ENCODE results near the gene ALPK1.
"Not testable (repeated sequence)": the region's sequence is repeated elsewhere in the genome, so short reads cannot be mapped to it uniquely, and the experiment has no call there.

The ALPK1 gene

DNA sequence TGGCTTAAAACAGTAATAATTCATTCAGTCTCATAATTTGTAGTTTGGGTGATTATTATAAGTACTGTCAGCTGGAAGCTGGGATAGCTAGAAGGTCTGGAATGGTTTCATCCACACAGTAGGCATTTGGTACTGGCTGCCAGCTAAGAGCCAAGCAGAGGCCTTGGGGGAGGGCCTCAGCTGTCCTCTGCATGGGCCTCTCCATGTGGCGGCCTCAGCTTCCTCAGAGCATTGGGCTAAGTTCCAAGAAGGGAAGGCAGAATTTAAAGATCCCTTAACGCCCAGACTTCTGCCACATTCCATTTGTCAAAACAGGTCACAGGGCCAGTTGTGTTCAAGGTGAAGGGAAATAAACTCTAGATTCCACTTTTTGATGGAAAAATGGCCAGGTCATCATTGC lies 125.5 kb downstream of the ALPK1 start:
- DNase-seq (ENCODE audit: low read depth) = no peak
- no peak overlapping the region for H3K4me3 ChIP-seq (ENCODE audit: low read depth, low read length)

DNA sequence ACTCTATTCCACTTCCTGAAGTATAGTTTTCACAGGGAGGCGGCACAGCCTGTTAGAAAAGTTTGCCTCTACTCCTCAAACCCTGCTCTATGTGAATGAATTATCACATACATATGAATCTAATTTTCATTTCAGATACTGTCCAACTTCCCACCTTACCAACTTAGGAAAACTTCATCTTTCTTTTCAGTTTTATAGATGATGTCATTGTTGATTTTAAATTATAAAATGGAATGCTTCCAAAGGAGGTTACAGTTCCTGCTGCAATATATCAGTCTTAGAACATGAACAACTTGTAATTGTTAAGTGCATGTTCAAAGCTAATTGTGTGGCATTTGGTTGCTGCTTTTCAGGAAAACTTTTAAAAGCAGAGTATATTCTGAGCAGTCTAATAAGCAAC lies 126.4 kb downstream of the ALPK1 start:
- no peak for DNase-seq (ENCODE audit: low read depth)
- H3K4me3 ChIP-seq (ENCODE audit: low read depth, low read length) = no peak overlapping the region

DNA sequence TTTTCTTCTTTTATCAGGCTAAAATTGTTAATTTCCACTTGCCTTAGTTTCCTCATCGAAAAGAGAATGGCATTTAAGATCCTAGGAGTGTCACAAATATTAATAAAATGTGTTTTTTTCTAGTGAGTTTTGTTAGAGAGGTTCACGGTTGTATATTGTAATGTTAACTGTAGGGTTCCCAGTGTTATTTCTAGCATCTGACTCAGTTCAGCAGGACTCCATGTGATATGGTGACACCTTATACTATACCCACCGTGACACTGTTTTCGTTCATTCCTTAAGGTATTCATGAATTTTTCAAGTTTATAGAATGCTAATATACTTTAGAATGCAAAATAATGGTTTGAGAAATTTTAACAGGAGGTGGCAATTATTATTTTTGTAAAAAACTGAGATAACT lies 128.7 kb downstream of the ALPK1 start:
- DNase-seq (ENCODE audit: low read depth) = no peak
- no peak overlapping the region for H3K4me3 ChIP-seq (ENCODE audit: low read depth, low read length)

DNA sequence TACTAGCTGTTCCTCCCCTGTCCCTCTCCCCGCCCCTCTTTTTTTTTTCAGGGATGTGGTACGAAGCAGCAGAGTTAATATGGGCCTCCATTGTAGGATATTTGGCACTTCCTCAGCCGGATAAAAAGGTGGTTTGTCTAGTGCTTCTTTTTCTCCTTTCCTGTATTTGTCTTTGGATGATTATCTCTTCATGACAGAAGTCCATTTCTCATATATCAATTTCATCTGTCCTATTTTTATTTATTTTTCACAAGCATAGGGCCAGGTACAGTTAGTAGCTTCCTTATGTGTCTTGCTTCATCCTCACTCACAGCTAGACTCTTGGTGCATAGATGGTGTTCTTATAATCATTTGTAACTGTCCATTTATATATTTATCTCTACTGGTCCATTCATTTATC lies 129.2 kb downstream of the ALPK1 start:
- no peak for DNase-seq (ENCODE audit: low read depth)
- no peak overlapping the region for H3K4me3 ChIP-seq (ENCODE audit: low read depth, low read length)

DNA sequence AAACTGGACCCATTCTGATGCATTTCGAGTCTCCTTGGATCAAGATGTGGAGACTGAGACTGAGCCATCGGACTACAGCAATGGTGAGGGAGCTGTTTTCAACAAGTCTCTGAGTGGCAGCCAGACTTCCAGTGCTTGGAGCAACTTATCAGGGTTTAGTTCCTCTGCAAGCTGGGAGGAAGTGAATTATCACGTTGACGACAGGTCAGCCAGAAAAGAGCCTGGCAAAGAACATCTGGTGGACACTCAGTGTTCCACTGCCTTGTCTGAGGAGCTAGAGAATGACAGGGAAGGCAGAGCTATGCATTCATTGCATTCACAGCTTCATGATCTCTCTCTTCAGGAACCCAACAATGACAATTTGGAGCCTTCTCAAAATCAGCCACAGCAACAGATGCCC lies 134.0 kb downstream of the ALPK1 start:
- DNase-seq (ENCODE audit: low read depth) = no peak
- H3K4me3 ChIP-seq (ENCODE audit: low read depth, low read length) = no peak overlapping the region

DNA sequence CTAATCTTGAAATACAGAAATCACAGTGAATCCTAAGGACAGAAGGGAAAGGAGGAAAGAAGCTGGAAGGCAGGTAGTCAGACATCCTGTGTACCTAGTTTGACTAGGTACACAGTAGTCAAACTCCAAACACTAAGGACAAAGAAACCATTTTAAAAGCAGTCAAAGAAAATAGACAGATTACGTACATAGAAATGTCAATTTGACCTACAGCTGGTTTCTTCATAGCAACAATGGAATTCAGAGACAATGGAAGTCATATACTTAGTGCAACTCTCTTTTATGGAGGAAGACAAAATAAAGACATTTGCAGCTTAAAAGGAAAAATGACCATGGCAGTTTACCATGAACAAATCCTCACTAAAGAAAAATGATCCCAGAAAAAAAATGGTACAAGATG lies 139.8 kb downstream of the ALPK1 start:
- DNase-seq (ENCODE audit: low read depth) = no peak
- no peak overlapping the region for H3K4me3 ChIP-seq (ENCODE audit: low read depth, low read length)

DNA sequence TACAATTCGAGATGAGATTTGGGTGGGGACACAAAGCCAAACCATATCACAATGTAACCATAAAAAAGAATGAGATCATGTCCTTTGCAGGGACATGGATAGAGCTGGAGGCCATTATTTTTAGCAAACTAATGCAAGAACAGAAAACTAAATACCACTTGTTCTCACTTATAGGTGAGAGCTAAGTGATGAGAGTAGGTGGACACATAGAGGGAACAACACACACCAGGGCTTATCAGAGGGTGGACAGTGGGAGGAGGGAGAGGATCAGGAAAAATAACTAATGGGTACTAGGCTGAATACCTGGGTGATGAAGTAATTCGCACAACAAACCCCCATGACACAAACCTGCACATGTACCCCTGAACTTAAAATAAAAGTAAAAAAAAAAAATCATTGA lies 145.1 kb downstream of the ALPK1 start:
- H3K4me3 ChIP-seq (ENCODE audit: low read depth, low read length); DNase-seq (ENCODE audit: low read depth): not testable (repeated sequence)

DNA sequence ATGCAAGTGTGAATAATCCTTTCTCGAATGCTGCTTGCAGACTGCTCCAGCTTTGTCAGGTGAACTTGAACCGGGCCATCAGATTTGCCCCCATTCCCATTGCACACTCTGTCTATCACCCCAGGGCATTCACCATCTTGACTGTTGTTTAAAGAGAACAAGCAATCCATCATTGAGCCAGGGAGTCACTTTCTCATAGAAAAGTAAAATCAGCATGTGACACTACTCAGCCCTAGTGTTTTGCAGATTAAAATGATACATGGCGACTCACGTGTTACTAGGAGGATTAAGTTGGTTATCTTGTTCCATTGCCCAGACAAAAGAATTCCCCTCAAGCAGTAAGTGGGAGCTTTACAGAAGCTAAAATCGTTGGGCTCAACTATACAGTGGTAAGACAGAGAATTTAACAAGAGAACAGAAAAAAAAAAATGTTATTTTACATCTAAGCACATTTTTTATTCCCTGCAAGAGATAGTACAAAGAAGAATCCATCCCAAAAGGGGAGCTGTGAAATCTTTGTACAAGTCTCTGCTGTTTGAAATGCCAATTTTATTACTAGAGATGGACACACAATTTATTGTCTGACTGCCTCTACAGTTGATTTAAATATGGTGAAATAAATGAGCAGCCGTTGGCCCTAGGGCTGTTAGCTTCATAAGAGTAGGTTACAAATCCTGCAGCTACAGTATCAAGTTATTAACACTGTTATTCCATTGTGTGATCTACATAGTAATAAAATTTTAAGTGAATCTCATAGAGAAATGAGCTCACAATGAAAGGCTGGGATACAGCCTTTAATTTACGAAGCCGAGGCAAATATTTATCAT lies 151.3 kb downstream of the ALPK1 start:
- DNase-seq (ENCODE audit: low read depth) = no peak
- H3K4me3 ChIP-seq (ENCODE audit: low read depth, low read length) = no peak overlapping the region

DNA sequence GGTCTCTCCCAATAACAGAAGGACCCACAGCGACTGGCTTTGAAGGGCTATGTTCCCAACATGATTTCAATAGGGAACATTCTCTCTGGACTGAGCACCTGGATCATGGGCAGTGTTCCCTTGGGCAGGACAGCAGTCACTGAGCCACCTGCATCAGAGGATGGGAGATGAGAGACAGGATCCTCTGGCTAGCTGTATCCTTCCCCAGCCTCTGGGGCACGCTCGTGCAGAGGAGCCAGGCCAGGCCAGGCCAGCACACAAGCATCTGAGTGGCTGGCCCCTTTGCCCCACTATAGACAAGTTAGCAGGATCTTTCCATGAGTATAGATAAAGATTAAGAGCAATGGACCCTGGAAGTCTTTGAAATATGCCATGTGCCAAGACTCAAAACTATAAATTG lies 152.5 kb downstream of the ALPK1 start:
- no peak for DNase-seq (ENCODE audit: low read depth)
- H3K4me3 ChIP-seq (ENCODE audit: low read depth, low read length) = no peak overlapping the region

DNA sequence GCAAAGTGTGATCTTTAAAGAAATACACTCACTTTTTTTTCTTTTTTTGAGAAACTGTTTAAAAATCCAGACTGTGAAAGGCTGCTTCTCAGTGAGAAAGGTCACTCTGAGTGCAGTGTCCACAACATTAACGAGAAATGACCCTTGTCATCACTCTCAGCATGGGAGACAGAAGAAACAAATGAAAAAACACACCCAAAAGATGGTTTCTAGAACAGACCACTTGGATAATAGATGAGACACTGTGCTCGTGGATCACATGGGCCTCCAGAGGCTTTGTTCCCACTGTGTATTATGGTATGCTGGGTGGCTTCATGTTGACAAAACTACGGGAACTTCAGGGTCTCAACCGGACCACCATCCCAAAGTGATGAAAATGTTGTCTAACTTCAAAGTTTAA lies 153.9 kb downstream of the ALPK1 start:
- DNase-seq (ENCODE audit: low read depth) = no peak
- H3K4me3 ChIP-seq (ENCODE audit: low read depth, low read length) = no peak overlapping the region

DNA sequence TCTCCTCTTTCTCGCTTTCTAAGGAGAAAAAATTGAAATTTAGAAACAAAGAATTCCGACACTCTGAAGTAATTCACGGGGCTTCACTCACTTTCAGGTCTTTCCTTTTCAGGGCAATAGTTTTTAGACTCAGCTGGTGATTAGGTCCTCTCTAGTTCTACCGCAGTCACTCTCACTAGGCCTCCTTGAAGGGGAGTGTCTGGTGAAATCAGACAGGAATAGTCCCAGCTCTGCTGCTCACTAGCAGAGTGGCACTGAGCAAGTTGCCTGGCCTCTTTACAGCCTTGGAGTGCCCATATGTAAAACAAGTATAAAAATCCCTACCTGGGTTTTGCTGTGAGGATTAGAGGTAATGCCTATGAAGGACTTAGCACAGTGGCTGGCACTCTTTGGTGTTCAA lies 154.7 kb downstream of the ALPK1 start:
- no peak overlapping the region for H3K4me3 ChIP-seq (ENCODE audit: low read depth, low read length)
- no peak for DNase-seq (ENCODE audit: low read depth)

DNA sequence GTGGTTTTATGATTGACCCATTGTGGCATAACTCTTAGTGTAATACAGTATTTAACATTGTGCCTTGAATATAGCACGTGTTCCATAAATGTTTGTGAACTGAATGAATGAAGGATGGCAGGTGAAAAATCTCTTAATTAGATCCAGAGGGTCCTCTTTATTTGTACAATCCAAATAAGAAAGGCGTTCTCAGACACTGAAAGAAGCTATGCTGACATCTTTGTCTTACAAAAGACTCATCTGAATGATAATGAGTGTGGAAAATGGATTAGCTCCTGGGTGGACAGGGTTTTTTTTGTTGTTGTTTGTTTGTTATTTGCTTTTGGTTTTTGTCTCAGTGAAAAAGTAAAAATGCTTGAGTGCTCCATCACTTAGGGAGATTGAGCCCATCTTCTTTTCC lies 156.2 kb downstream of the ALPK1 start:
- no peak overlapping the region for H3K4me3 ChIP-seq (ENCODE audit: low read depth, low read length)
- DNase-seq (ENCODE audit: low read depth) = no peak

DNA sequence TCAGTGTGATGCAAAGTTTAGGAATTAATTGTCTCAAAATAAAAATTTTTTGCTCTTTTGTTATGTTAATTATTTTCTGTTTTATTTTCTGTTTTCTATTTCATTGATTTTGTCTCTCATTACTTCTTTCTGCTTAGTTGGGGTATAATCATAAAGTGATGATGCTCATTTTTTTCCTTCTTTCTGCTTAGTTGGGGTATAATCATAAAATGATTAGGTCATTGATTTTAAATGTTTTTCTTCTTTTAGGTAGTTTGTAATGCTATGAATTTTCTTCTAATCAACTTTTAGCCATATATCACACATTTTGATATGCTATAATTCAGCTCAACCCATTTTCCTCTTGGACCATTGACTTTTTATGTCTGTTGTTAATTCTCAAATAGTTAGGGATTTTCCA lies 175.1 kb downstream of the ALPK1 start:
- no peak for DNase-seq (ENCODE audit: low read depth)
- no peak overlapping the region for H3K4me3 ChIP-seq (ENCODE audit: low read depth, low read length)

DNA sequence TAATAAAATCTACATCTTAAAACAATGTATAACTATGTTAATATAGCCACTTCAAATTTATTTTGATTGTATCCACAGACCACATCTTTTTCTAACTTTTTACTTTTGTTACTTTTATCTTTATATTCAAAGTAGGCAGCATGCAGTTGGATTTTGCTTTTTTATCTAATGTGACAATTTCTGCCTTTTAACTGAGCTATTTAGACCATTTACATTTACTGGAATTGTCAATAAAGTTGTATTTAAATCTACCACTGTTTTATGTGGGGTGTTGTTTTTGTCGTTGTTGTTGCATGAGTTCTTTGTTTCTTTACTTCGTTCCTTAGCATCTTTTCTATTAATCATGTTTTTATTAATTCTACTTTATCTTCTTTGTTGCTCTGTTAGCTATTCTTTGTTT lies 176.8 kb downstream of the ALPK1 start:
- H3K4me3 ChIP-seq (ENCODE audit: low read depth, low read length) = no peak overlapping the region
- no peak for DNase-seq (ENCODE audit: low read depth)

DNA sequence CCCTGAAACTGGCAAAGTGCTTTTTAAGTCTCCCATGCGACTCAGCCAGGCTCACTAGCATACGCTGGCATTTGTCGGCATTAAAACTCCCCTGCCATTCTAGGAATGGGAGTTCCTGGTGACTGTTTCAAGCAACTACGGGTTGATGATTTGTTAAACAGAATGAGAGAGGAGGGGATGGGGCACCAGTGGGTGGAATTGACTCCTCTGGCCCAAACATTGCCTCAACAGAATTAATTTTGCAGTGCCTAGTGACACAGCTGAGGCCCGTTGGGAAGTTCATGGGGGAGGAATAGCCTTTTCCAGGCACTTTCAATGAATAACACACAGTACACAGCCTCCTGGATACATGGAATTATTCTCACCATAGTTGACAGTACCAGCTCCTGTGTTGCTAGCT lies 188.8 kb downstream of the ALPK1 start:
- DNase-seq (ENCODE audit: low read depth) = no peak
- no peak overlapping the region for H3K4me3 ChIP-seq (ENCODE audit: low read depth, low read length)

DNA sequence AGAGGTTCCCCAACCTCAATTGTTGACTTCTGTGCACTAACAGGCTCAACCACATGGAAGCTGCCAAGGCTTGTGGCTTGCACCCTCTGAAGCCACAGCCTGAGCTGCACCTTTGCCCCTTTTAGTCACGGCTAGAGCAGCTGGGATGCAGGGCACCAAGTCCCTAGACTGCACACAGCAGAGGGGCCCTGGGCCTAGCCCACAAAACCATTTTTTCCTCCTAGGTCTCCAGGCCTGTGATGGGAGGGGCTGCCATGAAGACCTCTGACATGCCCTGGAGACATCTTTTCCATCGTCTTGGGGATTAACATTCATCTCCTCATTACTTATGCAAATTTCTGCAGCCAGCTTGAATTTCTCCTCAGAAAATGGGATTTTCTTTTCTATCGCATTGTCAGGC lies 193.6 kb downstream of the ALPK1 start:
- not testable (repeated sequence) for DNase-seq (ENCODE audit: low read depth); H3K4me3 ChIP-seq (ENCODE audit: low read depth, low read length)

All from skeletal muscle cell (primary cell).